DOHH2 (cell line): ENCODE measurements around the gene WWOX.

Experiments
- H3F3A ChIP-seq: fragments of 200-600 bp; sonication (generic), shearing (Covaris generic); 2 replicates; pipeline ENCODE4 v1.6.0; 2016; ENCODE audit warnings: antibody characterized with exemption, mild to moderate bottlenecking; ENCODE audit not compliant: control insufficient read depth, insufficient read depth
- H3K27ac ChIP-seq: fragments of 200-600 bp; sonication (generic); 2 replicates; pipeline ENCODE4 v1.5.1; 2014; ENCODE audit warnings: low read depth, mild to moderate bottlenecking, low read length, moderate library complexity
- H3K27me3 ChIP-seq: fragments of 200-600 bp; sonication (generic); 2 replicates; pipeline ENCODE4 v1.6.1; 2014; ENCODE audit warnings: mild to moderate bottlenecking, low read length, mixed read lengths; ENCODE audit not compliant: control insufficient read depth
- H3K36me3 ChIP-seq: fragments of 200-600 bp; sonication (generic); 2 replicates; pipeline ENCODE4 v1.6.1; 2014; ENCODE audit warnings: mild to moderate bottlenecking, low read length, moderate library complexity, mixed read lengths; ENCODE audit not compliant: control insufficient read depth
- H3K4me1 ChIP-seq: fragments of 200-600 bp; sonication (generic); 2 replicates; pipeline ENCODE4 v1.6.1; 2014; ENCODE audit warnings: mild to moderate bottlenecking, low read length, mixed read lengths; ENCODE audit not compliant: control insufficient read depth
- H3K4me2 ChIP-seq: fragments of 200-600 bp; sonication (generic); 2 replicates; pipeline ENCODE4 v1.6.0; 2014; ENCODE audit warnings: mild to moderate bottlenecking, low read length, moderate library complexity
- H3K4me3 ChIP-seq: fragments of 200-600 bp; sonication (generic); 2 replicates; pipeline ENCODE4 v1.5.1; 2014; ENCODE audit warnings: mild to moderate bottlenecking, low read length, mixed read lengths
- H3K79me2 ChIP-seq: fragments of 200-600 bp; sonication (generic); 2 replicates; pipeline ENCODE4 v1.6.1; 2014; ENCODE audit warnings: mild to moderate bottlenecking, low read length, mixed read lengths; ENCODE audit not compliant: control insufficient read depth
- H3K9me2 ChIP-seq: fragments of 200-600 bp; sonication (generic); replicated peaks from 2 replicates; pipeline ENCODE4 v1.6.1; 2014; ENCODE audit warnings: mild to moderate bottlenecking, low read length, mixed read lengths; ENCODE audit not compliant: control insufficient read depth
- H3K9me3 ChIP-seq: fragments of 200-600 bp; sonication (generic); 2 replicates; pipeline ENCODE4 v1.6.1; 2014; ENCODE audit warnings: antibody characterized with exemption, low read length, mixed read lengths; ENCODE audit not compliant: control insufficient read depth, insufficient read depth
- H4K20me1 ChIP-seq: fragments of 200-600 bp; sonication (generic); 2 replicates; pipeline ENCODE4 v1.6.0; 2014; ENCODE audit warnings: low read depth, mild to moderate bottlenecking, antibody characterized with exemption, low read length, moderate library complexity; ENCODE audit not compliant: control insufficient read depth, insufficient read depth
- EZH2phosphoT487 ChIP-seq: fragments of 200-600 bp; sonication (generic); IDR thresholded peaks from 2 replicates; pipeline ENCODE4 v1.6.1; 2017; ENCODE audit warnings: borderline replicate concordance, mild to moderate bottlenecking, antibody characterized with exemption, low read length, moderate library complexity, mixed read lengths
- TF ChIP-seq, protein P1 (sequence below): fragments of 200-600 bp; sonication (generic); IDR thresholded peaks from one replicate; pipeline ENCODE4 v1.5.1; 2014; ENCODE audit warnings: antibody characterized with exemption, mild to moderate bottlenecking, low read depth, low read length; ENCODE audit not compliant: poor library complexity, severe bottlenecking

The WWOX gene

DNA sequence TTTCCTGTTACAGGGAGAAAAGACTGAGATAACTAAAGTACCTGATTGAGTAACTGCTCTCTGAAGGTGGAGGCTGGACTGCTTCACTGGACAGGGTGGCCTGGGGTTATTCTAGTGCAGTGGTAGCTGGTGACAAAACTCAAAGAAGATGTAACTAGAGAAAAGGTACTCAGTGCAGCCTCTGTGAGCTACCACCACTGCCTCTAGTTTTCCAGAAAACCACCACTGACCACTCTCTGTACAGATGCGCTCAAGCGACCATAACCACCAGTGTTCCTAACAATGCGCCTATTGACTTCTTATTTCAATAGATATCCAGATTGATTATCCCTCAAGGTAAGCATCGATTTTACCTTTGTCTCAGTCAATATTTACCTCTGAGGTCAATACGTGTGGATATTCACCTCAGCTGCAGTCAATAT lies 492.2 kb downstream of the WWOX start:
- H3K4me3 ChIP-seq, result no peak overlapping the region

DNA sequence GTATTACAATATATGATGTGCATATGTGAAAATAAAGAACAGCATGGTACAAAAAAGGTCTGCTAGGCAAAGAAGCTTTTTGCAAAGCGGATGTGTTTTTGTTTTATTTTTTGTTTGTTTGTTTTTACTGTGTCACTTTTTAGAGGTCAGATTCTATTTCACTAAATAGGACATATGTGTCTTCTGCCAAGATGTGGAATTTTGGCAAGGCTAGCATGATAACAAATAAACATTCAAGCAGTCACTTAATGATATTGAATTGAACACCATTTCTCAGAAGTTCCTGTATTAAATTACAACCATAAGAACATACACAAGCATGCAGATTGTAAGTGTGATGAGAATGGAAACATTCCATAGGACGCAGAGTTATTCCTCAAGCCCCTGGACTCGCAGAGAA lies 492.7 kb downstream of the WWOX start:
- Histone ChIP-seq H3F3A (no peaks in the 10 kb centered on the region), H3K4me3 (no peak overlapping the region)

More for the DNA sequence above, 492.2 kb downstream of the WWOX start:
- Histone ChIP-seq H3K27me3 (no peaks in the 10 kb centered on the region), H3K79me2 (no peaks in the 10 kb centered on the region), H3K9me2 (no peaks in the 10 kb centered on the region), H3K9me3 (no peaks in the 10 kb centered on the region), H3K27ac (no peak overlapping the region), H3K36me3 (no peaks in the 10 kb centered on the region), H3K4me1 (no peaks in the 10 kb centered on the region), H4K20me1 (no peaks in the 10 kb centered on the region), H3K4me2 (no peak overlapping the region), H3F3A (no peaks in the 10 kb centered on the region)
- no peak for TF ChIP-seq EZH2phosphoT487
- TF ChIP-seq, protein P1, sequence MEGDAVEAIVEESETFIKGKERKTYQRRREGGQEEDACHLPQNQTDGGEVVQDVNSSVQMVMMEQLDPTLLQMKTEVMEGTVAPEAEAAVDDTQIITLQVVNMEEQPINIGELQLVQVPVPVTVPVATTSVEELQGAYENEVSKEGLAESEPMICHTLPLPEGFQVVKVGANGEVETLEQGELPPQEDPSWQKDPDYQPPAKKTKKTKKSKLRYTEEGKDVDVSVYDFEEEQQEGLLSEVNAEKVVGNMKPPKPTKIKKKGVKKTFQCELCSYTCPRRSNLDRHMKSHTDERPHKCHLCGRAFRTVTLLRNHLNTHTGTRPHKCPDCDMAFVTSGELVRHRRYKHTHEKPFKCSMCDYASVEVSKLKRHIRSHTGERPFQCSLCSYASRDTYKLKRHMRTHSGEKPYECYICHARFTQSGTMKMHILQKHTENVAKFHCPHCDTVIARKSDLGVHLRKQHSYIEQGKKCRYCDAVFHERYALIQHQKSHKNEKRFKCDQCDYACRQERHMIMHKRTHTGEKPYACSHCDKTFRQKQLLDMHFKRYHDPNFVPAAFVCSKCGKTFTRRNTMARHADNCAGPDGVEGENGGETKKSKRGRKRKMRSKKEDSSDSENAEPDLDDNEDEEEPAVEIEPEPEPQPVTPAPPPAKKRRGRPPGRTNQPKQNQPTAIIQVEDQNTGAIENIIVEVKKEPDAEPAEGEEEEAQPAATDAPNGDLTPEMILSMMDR, result no peak

DNA sequence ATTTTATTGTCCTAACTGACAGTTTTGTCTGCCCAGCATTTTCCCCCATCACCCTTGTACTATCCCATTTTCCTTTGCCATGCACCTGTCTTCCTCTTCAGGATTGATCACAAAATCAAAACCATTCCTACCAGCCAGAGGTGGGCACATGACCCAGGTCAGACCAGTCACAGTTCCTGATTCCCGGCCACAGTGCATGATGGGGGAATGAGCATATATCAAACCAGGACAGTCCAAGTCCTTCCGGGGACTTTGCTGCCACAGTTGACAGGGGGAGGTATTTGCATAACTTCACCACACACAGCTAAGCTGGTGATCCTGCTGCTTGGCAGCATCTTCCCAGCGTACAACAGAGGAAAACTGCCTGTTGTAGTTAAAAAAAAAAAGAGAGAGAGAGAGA lies 493.9 kb downstream of the WWOX start:
- Histone ChIP-seq H3K4me1 (peaks cover 7% of the 10 kb centered on the region), H3K9me3 (no peaks in the 10 kb centered on the region), H3K27ac (no peak overlapping the region), H3F3A (no peaks in the 10 kb centered on the region), H3K9me2 (no peaks in the 10 kb centered on the region), H4K20me1 (no peaks in the 10 kb centered on the region), H3K4me3 (no peak overlapping the region), H3K36me3 (no peaks in the 10 kb centered on the region), H3K4me2 (no peak overlapping the region), H3K79me2 (no peaks in the 10 kb centered on the region), H3K27me3 (no peaks in the 10 kb centered on the region)
- no peak for TF ChIP-seq EZH2phosphoT487
- TF ChIP-seq, protein P1, result no peak

More for the DNA sequence above, 492.7 kb downstream of the WWOX start:
- no peaks in the 10 kb centered on the region for H3K79me2 ChIP-seq
- H3K4me1 ChIP-seq, result no peaks in the 10 kb centered on the region
- H3K9me3 ChIP-seq, result no peaks in the 10 kb centered on the region
- no peaks in the 10 kb centered on the region for H3K9me2 ChIP-seq
- no peak for TF ChIP-seq EZH2phosphoT487
- TF ChIP-seq, protein P1, result no peak
- H4K20me1 ChIP-seq, result no peaks in the 10 kb centered on the region
- no peak overlapping the region for H3K27ac ChIP-seq
- H3K36me3 ChIP-seq, result no peaks in the 10 kb centered on the region
- no peaks in the 10 kb centered on the region for H3K27me3 ChIP-seq
- H3K4me2 ChIP-seq, result no peak overlapping the region
